ENCODE measurements around the gene TXNL4B.
A peak's percentile ranks its signal among the peaks of the same experiment; 100 is the strongest.

Gene TXNL4B

DNA sequence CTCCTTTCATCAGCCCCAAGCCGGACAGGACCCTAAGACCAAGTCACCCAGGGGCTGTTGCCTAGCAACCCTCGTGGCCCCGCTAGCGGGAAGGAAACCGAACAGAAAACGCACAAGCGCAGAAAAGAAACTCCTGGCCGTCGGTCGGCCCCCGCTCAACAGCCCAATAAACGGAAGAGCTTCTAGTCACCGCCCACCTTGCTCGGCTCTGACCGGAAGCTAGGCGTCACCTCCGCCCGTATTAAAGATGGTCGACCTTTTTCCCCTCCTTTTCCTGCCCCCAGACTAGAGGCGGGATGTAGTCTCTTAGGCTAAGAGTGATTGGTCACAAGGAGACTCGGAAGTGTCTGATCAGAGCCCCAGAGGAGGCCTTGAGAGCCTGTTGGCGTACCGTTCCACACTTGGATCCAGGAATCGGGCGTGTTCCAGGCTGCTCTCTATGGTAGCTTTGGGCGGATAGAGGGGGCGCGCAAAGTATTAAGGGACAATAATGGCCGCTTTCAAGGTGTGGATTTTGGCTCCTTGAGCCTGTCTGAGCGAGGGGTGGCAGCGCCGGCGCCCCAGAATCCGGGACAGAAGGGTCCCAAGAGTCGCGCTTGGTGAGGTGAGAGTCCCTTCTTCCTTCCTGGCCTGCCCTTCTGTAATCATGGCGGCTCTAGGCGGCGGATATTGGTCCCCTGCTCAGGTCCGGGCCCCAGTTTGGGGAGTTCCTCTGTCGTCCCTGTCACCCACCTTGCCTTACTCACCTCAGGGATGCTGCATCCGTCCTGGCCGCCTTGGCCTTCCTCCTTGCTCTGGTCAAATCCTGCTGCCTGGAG lies at the start of gene TXNL4B, which contains the start of gene DHX38:
TSS of gene TXNL4B (minus strand) at position 173 of the 818 bp plus-strand sequence. CDS start 2,871 bp downstream, outside the sequence.
TSS of gene DHX38 (plus strand) at position 400 of the 818 bp plus-strand sequence. CDS start 2,311 bp downstream, outside the sequence.
- peak; percentile 98 for DNase-seq (ENCODE audit: low read depth)
- TF ChIP-seq, protein P1, sequence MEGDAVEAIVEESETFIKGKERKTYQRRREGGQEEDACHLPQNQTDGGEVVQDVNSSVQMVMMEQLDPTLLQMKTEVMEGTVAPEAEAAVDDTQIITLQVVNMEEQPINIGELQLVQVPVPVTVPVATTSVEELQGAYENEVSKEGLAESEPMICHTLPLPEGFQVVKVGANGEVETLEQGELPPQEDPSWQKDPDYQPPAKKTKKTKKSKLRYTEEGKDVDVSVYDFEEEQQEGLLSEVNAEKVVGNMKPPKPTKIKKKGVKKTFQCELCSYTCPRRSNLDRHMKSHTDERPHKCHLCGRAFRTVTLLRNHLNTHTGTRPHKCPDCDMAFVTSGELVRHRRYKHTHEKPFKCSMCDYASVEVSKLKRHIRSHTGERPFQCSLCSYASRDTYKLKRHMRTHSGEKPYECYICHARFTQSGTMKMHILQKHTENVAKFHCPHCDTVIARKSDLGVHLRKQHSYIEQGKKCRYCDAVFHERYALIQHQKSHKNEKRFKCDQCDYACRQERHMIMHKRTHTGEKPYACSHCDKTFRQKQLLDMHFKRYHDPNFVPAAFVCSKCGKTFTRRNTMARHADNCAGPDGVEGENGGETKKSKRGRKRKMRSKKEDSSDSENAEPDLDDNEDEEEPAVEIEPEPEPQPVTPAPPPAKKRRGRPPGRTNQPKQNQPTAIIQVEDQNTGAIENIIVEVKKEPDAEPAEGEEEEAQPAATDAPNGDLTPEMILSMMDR (IDR thresholded peaks at IDR 0.05; ENCODE audit: insufficient read depth, low read depth, low read length, missing control alignments): no peak
- peak within 1 kb of the TSS; percentile 95 for H3K4me3 ChIP-seq (ENCODE audit: low read depth, low read length)

DNA sequence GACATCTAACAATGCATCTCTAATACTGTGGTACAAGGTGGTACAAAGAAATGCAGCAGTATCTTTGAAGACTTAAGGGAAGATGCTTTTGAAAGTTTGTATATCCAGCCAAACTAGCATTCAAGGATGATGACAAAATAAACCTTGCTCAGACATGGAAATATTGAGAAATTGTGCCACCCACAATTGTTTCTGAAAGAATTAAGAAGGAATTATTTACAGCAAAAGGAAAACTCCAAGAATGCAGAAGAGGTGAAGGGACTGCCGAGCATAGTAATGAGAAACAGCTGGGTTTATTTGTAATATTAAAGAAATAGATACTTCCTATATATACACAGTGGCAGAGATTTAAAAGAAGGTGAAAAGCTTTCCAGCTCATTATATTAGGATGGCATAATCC lies 49.1 kb upstream of the TXNL4B start:
- H3K4me3 ChIP-seq (ENCODE audit: low read depth, low read length): no peak overlapping the region
- TF ChIP-seq, protein P1 (IDR thresholded peaks at IDR 0.05; ENCODE audit: insufficient read depth, low read depth, low read length, missing control alignments): no peak
- no peak for DNase-seq (ENCODE audit: low read depth)

DNA sequence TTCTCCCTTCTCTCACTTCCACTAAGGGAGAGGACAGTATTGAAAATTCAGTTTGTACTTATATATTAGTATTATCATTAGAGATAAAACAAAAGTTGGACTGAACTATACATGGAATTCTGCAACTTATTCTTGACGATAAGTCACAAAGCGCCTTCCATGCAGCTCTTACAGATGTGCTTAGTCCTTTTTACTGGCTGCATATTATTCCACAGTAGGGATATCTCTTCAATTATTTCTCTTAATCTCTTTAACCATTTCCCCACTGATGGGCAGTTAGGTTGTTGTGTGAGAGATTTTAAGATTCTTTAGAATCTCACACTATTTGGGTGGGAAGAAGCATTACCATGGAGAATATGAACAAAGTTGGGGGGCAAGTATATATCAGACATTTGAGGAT lies 46.5 kb upstream of the TXNL4B start:
- TF ChIP-seq, protein P1 (IDR thresholded peaks at IDR 0.05; ENCODE audit: insufficient read depth, low read depth, low read length, missing control alignments): no peak
- no peak overlapping the region for H3K4me3 ChIP-seq (ENCODE audit: low read depth, low read length)
- DNase-seq (ENCODE audit: low read depth): no peak

DNA sequence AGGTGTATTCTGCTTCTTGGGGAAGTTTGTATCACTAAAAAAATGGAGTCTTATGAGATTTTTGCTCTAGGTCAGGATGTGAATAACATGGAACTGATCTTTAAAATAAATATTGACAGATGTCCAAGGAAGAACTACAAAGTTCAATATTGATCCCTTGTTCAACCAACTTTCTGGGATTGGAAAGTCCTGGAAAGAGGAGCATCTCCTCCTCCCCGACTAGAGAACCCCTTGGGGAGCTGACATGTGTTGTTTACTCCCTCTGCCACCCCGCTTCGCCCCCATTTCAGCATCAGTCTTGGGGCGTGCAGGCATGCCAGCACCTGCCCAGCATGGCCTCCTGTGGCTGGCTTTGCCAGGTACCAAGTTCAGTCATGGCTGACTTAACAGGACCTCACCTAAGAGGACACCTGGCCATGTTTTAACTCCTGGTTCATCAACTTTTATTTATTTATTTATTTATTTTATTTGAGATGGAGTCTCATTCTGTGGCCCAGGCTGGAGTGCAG lies 44.7 kb upstream of the TXNL4B start:
- no peak overlapping the region for H3K4me3 ChIP-seq (ENCODE audit: low read depth, low read length)
- DNase-seq (ENCODE audit: low read depth): no peak
- TF ChIP-seq, protein P1 (IDR thresholded peaks at IDR 0.05; ENCODE audit: insufficient read depth, low read depth, low read length, missing control alignments): no peak

DNA sequence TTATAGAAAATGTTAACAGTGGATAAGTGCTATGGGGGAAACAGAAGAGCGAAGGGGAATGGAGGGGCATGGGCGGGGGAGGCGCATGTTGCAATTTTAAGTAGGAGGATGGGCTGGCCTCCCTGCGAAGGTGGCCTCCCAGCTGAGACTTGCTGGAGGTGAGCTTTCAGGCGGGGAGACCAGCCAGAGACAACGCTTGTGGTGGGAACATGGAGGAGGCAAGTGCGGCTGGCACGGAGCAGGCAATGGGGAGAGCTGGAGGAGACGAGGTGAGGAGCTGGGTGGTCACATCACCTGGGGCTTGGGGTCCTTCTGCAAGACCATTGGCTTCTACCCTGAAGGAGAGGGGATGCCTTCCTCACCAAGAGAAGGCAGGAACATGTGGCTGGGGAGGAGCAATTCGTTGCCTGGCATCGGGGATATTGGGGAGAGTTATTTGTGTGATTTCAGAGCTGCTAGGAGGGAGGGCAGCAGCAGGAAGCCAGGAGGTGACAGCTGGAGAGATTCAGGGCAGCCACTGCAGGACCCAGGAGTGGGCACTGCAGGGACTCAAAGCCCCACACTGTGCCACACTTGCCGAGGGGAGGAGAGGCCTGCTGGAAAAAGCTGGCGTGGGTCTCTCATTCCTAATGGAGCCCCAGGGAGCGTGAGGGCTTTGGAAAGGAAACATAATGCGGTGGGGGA lies 44.1 kb upstream of the TXNL4B start:
- no peak overlapping the region for H3K4me3 ChIP-seq (ENCODE audit: low read depth, low read length)
- DNase-seq (ENCODE audit: low read depth): no peak
- TF ChIP-seq, protein P1 (IDR thresholded peaks at IDR 0.05; ENCODE audit: insufficient read depth, low read depth, low read length, missing control alignments): no peak

DNA sequence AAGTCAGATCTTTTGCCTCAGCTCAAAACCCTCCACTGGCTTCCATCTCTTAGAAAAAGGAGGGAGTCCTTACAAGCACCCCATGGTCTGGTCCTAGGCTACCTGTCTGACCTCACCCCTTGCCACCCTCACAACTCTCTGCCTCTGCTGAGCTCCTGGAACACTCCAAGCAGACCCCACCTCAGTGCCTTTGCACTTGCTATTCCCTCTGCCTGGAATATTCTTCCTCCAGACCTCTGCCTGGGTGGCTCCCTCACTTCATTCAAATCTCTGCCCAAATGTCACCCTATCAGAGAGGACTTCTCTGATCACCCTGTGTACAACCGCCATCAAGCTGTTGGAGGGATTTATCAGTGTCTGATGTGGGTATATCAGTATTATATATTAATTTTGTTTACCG lies 41.1 kb upstream of the TXNL4B start:
- H3K4me3 ChIP-seq (ENCODE audit: low read depth, low read length): no peak overlapping the region
- DNase-seq (ENCODE audit: low read depth): no peak
- TF ChIP-seq, protein P1 (IDR thresholded peaks at IDR 0.05; ENCODE audit: insufficient read depth, low read depth, low read length, missing control alignments): no peak

Measured in GM12865 (cell line).